ENCODE data around the gene AGBL1. TPM values are rescaled to one million over a fixed set of nuclear protein-coding genes. Genes with fewer than 3 reads are reported as not detected.

Gene AGBL1
- total RNA-seq (under 1 TPM in 2 of 9 donors, not detected in 7; 0.02 to 0.08 TPM), polyA plus RNA-seq (under 1 TPM in 1 of 2 donors, not detected in 1; under 0.01 TPM)
- long read RNA-seq, donor 1: 0 reads
- long read RNA-seq, donor 2: 0 reads
- long read RNA-seq, donor 3: 0 reads

GRCh38 chr15:86079508-86080266 is at the start of gene AGBL1:
TSS of gene AGBL1 (plus strand) at chr15:86079871.
- ATAC-seq (no peak), DNase-seq (no peak)
- WGBS, 4 donors: 61 to 67% (median 64%) methylated on average over 20 to 27 of the region's 27 CpGs
- H3K27me3 ChIP-seq: peaks cover 0 to 41% (median 4%) of the 10 kb centered on the region in 9 donors
- no peaks in the 10 kb centered on the region for H3K36me3 ChIP-seq
- H3K4me1 ChIP-seq: no peaks in the 10 kb centered on the region
- intact Hi-C loops (cut with DNase I): no loop called here
- H3K4me3 ChIP-seq: no peak within 1 kb of the TSS
- H3K9me3 ChIP-seq: no peaks in the 10 kb centered on the region
- H3K27ac ChIP-seq: no peak within 1 kb of the TSS
- TF ChIP-seq POLR2A (IDR thresholded peaks at IDR 0.05) (no peak), CTCF (IDR thresholded peaks at IDR 0.05) (no peak)

- Histone ChIP-seq H3K36me3 (no peaks in the 10 kb centered on the region), H3K4me3 (no peak overlapping the region), H3K4me1 (no peaks in the 10 kb centered on the region), H3K27me3 (peaks cover 0 to 4% (median 0%) of the 10 kb centered on the region in 9 donors), H3K27ac (no peak overlapping the region), H3K9me3 (no peaks in the 10 kb centered on the region)
- TF ChIP-seq POLR2A (IDR thresholded peaks at IDR 0.05) (no peak), CTCF (IDR thresholded peaks at IDR 0.05) (no peak)
- ATAC-seq (no peak), DNase-seq (no peak)
- intact Hi-C loops (cut with DNase I): no loop called here
Measured at GRCh38 chr15:86034904-86035303, 44.8 kb upstream of the AGBL1 start.

- intact Hi-C loops (cut with DNase I): no loop called here
- Histone ChIP-seq H3K4me3 (no peak overlapping the region), H3K27me3 (peaks cover 0 to 4% (median 0%) of the 10 kb centered on the region in 9 donors), H3K36me3 (no peaks in the 10 kb centered on the region), H3K27ac (no peak overlapping the region), H3K9me3 (no peaks in the 10 kb centered on the region), H3K4me1 (no peaks in the 10 kb centered on the region)
- TF ChIP-seq CTCF (IDR thresholded peaks at IDR 0.05) (no peak), POLR2A (IDR thresholded peaks at IDR 0.05) (no peak)
- WGBS, 4 donors: 71 to 100% (median 75%) methylated on average over 1 of the region's 1 CpG
- DNase-seq (no peak), ATAC-seq (no peak)
Measured at GRCh38 chr15:86036243-86036642, 43.4 kb upstream of the AGBL1 start.

GRCh38 chr15:86038491-86038890 is 41.2 kb upstream of the AGBL1 start:
- 90 to 100% (median 97%) methylated on average over 1 of the region's 1 CpG for WGBS, 4 donors
- no peaks in the 10 kb centered on the region for H3K9me3 ChIP-seq
- intact Hi-C loops (cut with DNase I): no loop called here

More at GRCh38 chr15:86038491-86038890, 41.2 kb upstream of the AGBL1 start:
- Histone ChIP-seq H3K27me3 (peaks cover 0 to 11% (median 0%) of the 10 kb centered on the region in 9 donors), H3K36me3 (no peaks in the 10 kb centered on the region), H3K4me3 (no peak overlapping the region), H3K4me1 (no peaks in the 10 kb centered on the region), H3K27ac (no peak overlapping the region)
- ATAC-seq: no peak
- no peak for DNase-seq
- TF ChIP-seq CTCF (IDR thresholded peaks at IDR 0.05): no peak
- no peak for TF ChIP-seq POLR2A (IDR thresholded peaks at IDR 0.05)

Data from heart left ventricle (tissue), 16 donors.